Measurements from ENCODE around the gene CTSH. TPM values are rescaled to one million over a fixed set of nuclear protein-coding genes. Genes with fewer than 3 reads are reported as not detected.
"Not testable (repeated sequence)": the region's sequence is repeated elsewhere in the genome, so short reads cannot be mapped to it uniquely, and the experiment has no call there.

The CTSH gene
- total RNA-seq, 2 donors from 2014 or later, result 61.9 to 101 TPM

DNA sequence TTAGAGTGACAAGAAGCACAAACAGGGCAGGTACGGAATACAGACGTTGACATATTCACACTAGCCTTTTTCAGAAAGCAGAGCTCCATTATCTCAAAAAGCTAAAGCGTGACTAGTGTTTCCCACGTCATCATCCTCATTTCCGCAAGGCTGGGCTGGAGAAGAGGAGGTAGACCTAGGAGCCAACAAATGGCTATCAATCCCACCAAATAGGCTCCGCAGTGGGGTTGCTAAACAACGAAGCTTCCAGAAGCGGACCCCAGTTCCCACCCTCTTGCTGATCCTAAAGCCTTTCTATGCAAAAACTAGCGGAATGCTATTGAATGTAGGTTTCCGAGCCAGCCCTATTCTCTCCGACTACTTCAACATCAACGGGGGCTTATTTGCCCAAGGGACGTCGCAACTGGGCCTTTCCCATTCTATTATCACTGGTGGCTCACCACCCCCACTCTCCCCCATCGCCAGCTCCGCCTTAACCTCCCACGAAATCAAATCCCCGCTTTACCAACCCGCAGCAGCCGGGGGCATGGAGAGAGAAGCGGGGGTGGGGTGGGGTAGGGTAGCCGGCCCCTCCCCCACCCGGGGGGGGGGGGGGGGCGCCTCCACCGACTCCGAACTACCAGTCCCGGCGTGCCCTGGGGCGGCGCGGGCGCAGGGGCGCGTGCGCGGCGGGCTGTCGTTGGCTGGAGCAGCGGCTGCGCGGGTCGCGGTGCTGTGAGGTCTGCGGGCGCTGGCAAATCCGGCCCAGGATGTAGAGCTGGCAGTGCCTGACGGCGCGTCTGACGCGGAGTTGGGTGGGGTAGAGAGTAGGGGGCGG lies 72.5 kb downstream of the CTSH start, which contains the start of gene MORF4L1:
TSS of gene MORF4L1 (plus strand) at position 736 of the 817 bp plus-strand sequence. CDS start 128 bp downstream, outside the sequence.
- Histone ChIP-seq H3K36me3 (ENCODE audit: control insufficient read depth, insufficient read depth, low read length) (peaks cover 1% of the 10 kb centered on the region), H3K9me3 (ENCODE audit: control insufficient read depth, low read length) (no peaks in the 10 kb centered on the region), H3K27me3 (ENCODE audit: control insufficient read depth, insufficient read depth, low read length, poor library complexity, severe bottlenecking) (no peaks in the 10 kb centered on the region), H3K9ac (ENCODE audit: extremely low read depth, low read length, poor library complexity, severe bottlenecking) (peak within 1 kb of the TSS; percentile 100), H3K27ac (ENCODE audit: low read depth, low read length) (peak within 1 kb of the TSS; percentile 100), H3K4me3 (ENCODE audit: low read length) (peak within 1 kb of the TSS; percentile 89), H3K4me1 (ENCODE audit: control insufficient read depth, insufficient read depth, low read length) (peaks cover 6% of the 10 kb centered on the region)
- Mint-ChIP-seq H3K9me3 (no peaks in the 10 kb centered on the region), H3K27me3 (ENCODE audit: insufficient read depth) (no peaks in the 10 kb centered on the region), H3K36me3 (ENCODE audit: low read depth) (peaks cover 6% of the 10 kb centered on the region), H3K4me3 (peak within 1 kb of the TSS; percentile 100), H3K4me1 (peaks cover 25% of the 10 kb centered on the region), H3K27ac (peak within 1 kb of the TSS; percentile 100)
- WGBS, 2 experiments (ENCODE audit: insufficient coverage in 1 of 2, insufficient read length in 1 of 2), result 4 to 11% methylated on average over 18 to 42 of the region's 52 CpGs
- TF ChIP-seq, protein P1, sequence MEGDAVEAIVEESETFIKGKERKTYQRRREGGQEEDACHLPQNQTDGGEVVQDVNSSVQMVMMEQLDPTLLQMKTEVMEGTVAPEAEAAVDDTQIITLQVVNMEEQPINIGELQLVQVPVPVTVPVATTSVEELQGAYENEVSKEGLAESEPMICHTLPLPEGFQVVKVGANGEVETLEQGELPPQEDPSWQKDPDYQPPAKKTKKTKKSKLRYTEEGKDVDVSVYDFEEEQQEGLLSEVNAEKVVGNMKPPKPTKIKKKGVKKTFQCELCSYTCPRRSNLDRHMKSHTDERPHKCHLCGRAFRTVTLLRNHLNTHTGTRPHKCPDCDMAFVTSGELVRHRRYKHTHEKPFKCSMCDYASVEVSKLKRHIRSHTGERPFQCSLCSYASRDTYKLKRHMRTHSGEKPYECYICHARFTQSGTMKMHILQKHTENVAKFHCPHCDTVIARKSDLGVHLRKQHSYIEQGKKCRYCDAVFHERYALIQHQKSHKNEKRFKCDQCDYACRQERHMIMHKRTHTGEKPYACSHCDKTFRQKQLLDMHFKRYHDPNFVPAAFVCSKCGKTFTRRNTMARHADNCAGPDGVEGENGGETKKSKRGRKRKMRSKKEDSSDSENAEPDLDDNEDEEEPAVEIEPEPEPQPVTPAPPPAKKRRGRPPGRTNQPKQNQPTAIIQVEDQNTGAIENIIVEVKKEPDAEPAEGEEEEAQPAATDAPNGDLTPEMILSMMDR (conservative IDR thresholded peaks at IDR 0.05), result no peak
- peak; percentile 99 for DNase-seq

DNA sequence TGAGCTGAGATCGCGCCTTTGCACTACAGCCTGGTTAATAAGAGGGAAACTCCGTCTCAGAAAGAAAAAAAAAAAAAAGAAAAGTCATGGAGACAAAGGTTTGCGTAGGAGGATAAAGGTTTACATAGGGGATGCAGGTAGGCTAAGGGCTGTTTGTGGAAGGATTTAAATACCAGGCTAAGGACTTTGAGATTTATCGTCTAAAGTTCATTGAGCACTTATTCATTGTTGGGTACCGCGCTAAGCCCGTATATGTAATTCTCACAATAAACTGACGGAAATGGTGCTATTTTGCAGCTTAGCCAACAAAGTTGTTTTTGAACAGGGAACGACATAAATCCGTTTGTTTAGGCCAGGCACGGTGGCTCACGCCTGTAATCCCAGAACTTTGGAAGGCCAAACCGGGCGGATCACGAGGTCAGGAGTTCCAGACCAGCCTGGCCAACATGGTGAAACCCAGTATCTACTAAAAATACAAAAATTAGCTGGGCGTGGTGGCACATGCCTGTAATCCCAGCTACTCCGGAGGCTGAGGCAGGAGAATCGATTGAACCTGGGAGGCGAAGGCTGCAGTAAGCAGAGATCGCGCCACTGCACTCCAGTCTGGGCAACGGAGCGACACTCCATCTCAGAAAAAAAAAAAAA lies 73.2 kb downstream of the CTSH start:
- 87% methylated on average over 24 of the region's 24 CpGs for WGBS, 2 experiments (ENCODE audit: insufficient coverage in 1 of 2, insufficient read length in 1 of 2)
- H3K4me3 Mint-ChIP-seq, result peak overlapping the region; percentile 100
- not testable (repeated sequence) for H3K27me3 Mint-ChIP-seq (ENCODE audit: insufficient read depth); H3K27me3 ChIP-seq (ENCODE audit: control insufficient read depth, insufficient read depth, low read length, poor library complexity, severe bottlenecking); H3K36me3 ChIP-seq (ENCODE audit: control insufficient read depth, insufficient read depth, low read length); H3K4me1 ChIP-seq (ENCODE audit: control insufficient read depth, insufficient read depth, low read length); H3K36me3 Mint-ChIP-seq (ENCODE audit: low read depth); DNase-seq; H3K9me3 ChIP-seq (ENCODE audit: control insufficient read depth, low read length); H3K9me3 Mint-ChIP-seq
- peak overlapping the region; percentile 80 for H3K27ac ChIP-seq (ENCODE audit: low read depth, low read length)
- H3K9ac ChIP-seq (ENCODE audit: extremely low read depth, low read length, poor library complexity, severe bottlenecking), result peak overlapping the region; percentile 83
- peaks cover 23% of the 10 kb centered on the region for H3K4me1 Mint-ChIP-seq
- peak overlapping the region; percentile 100 for H3K27ac Mint-ChIP-seq
- peak overlapping the region; percentile 89 for H3K4me3 ChIP-seq (ENCODE audit: low read length)

Other genes starting within 250 kb of the CTSH start
- gene ADAMTS7, start 133.6 kb downstream of the CTSH start, total RNA-seq, result 10 to 100 TPM; 55.8 to 67.1 TPM
- 100 to 1,000 TPM; 457 to 505 TPM for gene MORF4L1, start 72.2 kb downstream of the CTSH start, total RNA-seq
- under 1 TPM in 1 of 2 donors, not detected in 1; 0.20 TPM for gene RASGRF1, start 145.7 kb upstream of the CTSH start, total RNA-seq

Data from endodermal cell (in vitro differentiated cells).